NCI-H1417 (cell line): ENCODE results near the gene SPATA12.
"Not testable (repeated sequence)": the region's sequence is repeated elsewhere in the genome, so short reads cannot be mapped to it uniquely, and the experiment has no call there.

ENCODE experiments used
- DNase-seq, 3 experiments: peaks; one replicate each; lab custom pipeline; 2025; lab: John Stamatoyannopoulos, UW

The SPATA12 gene

GRCh38 chr3:57083266-57083995 lies 23.0 kb downstream of the SPATA12 start:
- not testable (repeated sequence) for DNase-seq

- no peak for DNase-seq
Measured at GRCh38 chr3:57085211-57085610, 24.7 kb downstream of the SPATA12 start.

GRCh38 chr3:57086201-57086600 lies 25.7 kb downstream of the SPATA12 start:
- no peak for DNase-seq

GRCh38 chr3:57087361-57088092 lies 27.1 kb downstream of the SPATA12 start:
- no peak for DNase-seq

- DNase-seq: no peak
Measured at GRCh38 chr3:57088503-57088902, 28.0 kb downstream of the SPATA12 start.

- DNase-seq: no peak
Measured at GRCh38 chr3:57089043-57089442, 28.6 kb downstream of the SPATA12 start.

- DNase-seq: no peak
Measured at GRCh38 chr3:57091521-57092273, 31.2 kb downstream of the SPATA12 start.

GRCh38 chr3:57093489-57093888 lies 33.0 kb downstream of the SPATA12 start:
- DNase-seq: no peak

GRCh38 chr3:57093971-57094535 lies 33.6 kb downstream of the SPATA12 start:
- no peak for DNase-seq

- DNase-seq: peak in 1 of 3 experiments; percentile 5
Measured at GRCh38 chr3:57094575-57094974, 34.1 kb downstream of the SPATA12 start.

- no peak for DNase-seq
Measured at GRCh38 chr3:57095363-57095762, 34.9 kb downstream of the SPATA12 start.

- DNase-seq: no peak
Measured at GRCh38 chr3:57097536-57097935, 37.1 kb downstream of the SPATA12 start.

- DNase-seq: no peak
Measured at GRCh38 chr3:57098418-57099310, 38.2 kb downstream of the SPATA12 start.

- peak; percentile 34 to 78 (median 64) for DNase-seq
Measured at GRCh38 chr3:57100046-57100695, 39.7 kb downstream of the SPATA12 start.

- no peak for DNase-seq
Measured at GRCh38 chr3:57105585-57105984, 45.1 kb downstream of the SPATA12 start.

GRCh38 chr3:57108684-57109083 lies 48.2 kb downstream of the SPATA12 start:
- DNase-seq: no peak

GRCh38 chr3:57109437-57110199 lies 49.2 kb downstream of the SPATA12 start:
- no peak for DNase-seq

GRCh38 chr3:57110214-57110613 lies 49.8 kb downstream of the SPATA12 start:
- no peak for DNase-seq

GRCh38 chr3:57110798-57111197 lies 50.3 kb downstream of the SPATA12 start:
- DNase-seq: peak; percentile 64 to 92 (median 75)

GRCh38 chr3:57112206-57112605 lies 51.7 kb downstream of the SPATA12 start:
- no peak for DNase-seq
